Measurements from ENCODE around the gene PHF21B.
"Not testable (repeated sequence)": the region's sequence is repeated elsewhere in the genome, so short reads cannot be mapped to it uniquely, and the experiment has no call there.

The PHF21B gene

DNA sequence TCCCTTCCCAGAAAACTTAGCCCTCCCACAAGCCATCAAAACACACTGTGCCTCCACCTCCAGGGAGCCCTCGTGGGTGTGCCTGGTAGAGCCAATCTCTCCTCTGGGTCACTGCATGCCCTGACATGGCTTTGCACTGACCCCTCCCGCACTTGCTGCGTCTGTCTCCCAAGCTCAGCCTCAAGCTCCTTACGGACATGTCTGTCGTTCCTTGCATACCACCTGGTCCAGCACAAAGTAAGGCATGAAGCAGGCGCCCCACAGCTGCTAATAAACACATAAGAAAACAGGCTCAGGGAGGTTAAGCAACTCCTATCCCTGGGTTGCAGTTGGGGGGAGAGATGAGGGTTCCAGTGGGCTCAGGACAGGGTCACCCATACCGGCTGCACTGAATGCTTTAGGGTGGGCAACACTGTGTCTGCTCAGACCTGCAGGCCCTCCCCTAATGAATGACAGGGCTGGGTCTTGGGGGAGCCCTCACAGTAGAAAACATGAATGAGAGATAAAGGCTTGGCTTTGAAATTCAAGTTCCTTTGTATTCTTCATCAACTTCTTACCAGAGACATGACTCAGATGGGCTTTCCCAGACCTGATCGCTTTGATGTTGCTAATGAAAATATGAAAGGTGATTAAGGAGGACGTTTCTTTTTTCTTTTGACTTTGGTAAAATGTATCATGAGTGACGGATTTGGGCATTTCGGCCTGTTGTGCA, 38.0 kb downstream of the PHF21B start:
- peaks cover 25% of the 10 kb centered on the region for H3K4me1 ChIP-seq (ENCODE audit: insufficient read depth, low read length)
- H3K36me3 ChIP-seq (ENCODE audit: insufficient read depth, low read length), result peaks cover 8% of the 10 kb centered on the region
- H3K9me3 ChIP-seq (ENCODE audit: control insufficient read depth, insufficient read depth, low read length), result no peaks in the 10 kb centered on the region
- H3K9ac ChIP-seq (ENCODE audit: low read depth, low read length), result no peak overlapping the region

DNA sequence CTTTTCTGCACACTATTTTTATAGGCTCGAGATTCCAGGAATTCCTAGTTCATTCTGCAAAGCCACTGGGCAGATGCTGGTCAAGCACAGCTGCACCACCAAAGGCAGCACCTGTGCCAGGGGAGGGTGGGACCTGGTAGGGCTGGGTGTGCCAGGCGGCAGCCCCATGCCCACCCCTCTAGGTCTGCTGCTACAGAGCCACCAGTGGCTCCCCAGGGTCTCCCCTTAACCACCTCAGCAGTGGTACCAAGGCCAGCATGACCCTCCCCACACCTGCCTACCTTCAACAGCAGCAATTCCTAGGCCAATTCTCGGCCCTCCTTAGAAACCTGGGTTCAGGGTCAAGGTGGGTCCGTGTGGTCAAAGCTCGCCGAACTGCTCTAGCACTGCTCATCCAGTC, 39.5 kb downstream of the PHF21B start:
- peaks cover 8% of the 10 kb centered on the region for H3K36me3 ChIP-seq (ENCODE audit: insufficient read depth, low read length)
- H3K9me3 ChIP-seq (ENCODE audit: control insufficient read depth, insufficient read depth, low read length), result no peaks in the 10 kb centered on the region
- no peak overlapping the region for H3K9ac ChIP-seq (ENCODE audit: low read depth, low read length)
- peaks cover 25% of the 10 kb centered on the region for H3K4me1 ChIP-seq (ENCODE audit: insufficient read depth, low read length)

DNA sequence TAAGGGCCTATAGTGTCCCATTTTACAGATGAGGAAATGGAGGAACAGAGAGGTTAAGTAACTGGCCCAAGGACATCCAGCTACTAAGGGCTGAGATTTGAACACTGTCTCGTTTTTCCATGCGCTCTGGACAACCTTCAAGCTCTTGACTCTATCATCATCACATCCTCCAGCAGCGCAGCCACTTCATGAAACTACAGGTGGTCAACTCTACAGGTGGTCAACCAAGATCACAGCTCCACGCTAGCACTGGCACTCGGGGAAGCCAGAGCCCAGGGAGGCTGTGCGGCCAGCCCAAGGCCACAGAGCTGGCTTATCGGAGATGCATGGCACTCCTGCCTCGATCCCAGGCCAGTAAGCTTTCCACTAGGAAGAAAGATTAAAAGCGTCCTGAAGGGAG, 40.0 kb downstream of the PHF21B start:
- H3K4me1 ChIP-seq (ENCODE audit: insufficient read depth, low read length), result peaks cover 25% of the 10 kb centered on the region
- H3K9ac ChIP-seq (ENCODE audit: low read depth, low read length), result no peak overlapping the region
- H3K36me3 ChIP-seq (ENCODE audit: insufficient read depth, low read length), result peaks cover 8% of the 10 kb centered on the region
- no peaks in the 10 kb centered on the region for H3K9me3 ChIP-seq (ENCODE audit: control insufficient read depth, insufficient read depth, low read length)

GRCh38 chr22:44968736-44969135, 41.1 kb downstream of the PHF21B start:
- Histone ChIP-seq H3K9ac (ENCODE audit: low read depth, low read length) (no peak overlapping the region), H3K4me1 (ENCODE audit: insufficient read depth, low read length) (peaks cover 21% of the 10 kb centered on the region), H3K36me3 (ENCODE audit: insufficient read depth, low read length) (peaks cover 8% of the 10 kb centered on the region), H3K9me3 (ENCODE audit: control insufficient read depth, insufficient read depth, low read length) (no peaks in the 10 kb centered on the region)

DNA sequence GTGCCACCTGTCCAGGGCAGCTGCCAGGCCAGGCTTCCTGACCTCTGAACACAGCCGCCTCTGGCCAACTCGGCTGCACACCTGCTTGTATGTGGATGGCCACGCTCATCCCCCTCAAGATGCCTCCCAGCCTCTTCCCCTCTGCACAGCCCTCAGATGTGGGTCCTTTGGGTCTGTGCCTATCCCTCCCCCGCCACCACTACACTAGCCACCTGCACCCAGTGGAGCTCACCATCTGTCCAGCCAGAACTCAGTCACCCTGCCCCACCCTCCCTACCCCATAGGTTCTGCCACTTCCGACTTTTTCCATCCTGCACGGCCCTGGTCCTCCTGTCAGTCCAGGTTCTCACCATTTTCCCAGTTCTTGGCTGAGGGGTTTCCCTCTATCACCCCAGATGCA, 44.6 kb downstream of the PHF21B start:
- peaks cover 9% of the 10 kb centered on the region for H3K36me3 ChIP-seq (ENCODE audit: insufficient read depth, low read length)
- H3K4me1 ChIP-seq (ENCODE audit: insufficient read depth, low read length), result no peaks in the 10 kb centered on the region
- H3K9me3 ChIP-seq (ENCODE audit: control insufficient read depth, insufficient read depth, low read length), result no peaks in the 10 kb centered on the region
- H3K9ac ChIP-seq (ENCODE audit: low read depth, low read length), result no peak overlapping the region

DNA sequence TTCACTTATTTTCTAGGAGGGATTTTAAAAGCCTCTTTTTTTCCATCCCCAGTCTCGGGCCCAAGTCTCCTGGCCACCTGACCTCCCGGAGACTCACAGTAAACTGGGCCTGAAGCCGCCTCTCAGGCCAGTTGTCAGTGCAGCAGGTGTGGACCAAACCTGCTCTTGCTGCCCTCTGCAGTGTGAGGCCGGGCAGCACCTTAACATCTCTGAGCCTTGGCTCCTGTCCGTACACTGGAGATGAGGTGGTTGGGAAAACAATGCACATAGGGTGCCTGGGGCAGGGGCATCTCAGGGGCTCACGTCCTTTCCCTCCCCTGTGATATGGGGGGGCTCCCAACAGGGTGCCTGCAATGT, 45.1 kb downstream of the PHF21B start:
- no peaks in the 10 kb centered on the region for H3K9me3 ChIP-seq (ENCODE audit: control insufficient read depth, insufficient read depth, low read length)
- no peaks in the 10 kb centered on the region for H3K4me1 ChIP-seq (ENCODE audit: insufficient read depth, low read length)
- no peak overlapping the region for H3K9ac ChIP-seq (ENCODE audit: low read depth, low read length)
- H3K36me3 ChIP-seq (ENCODE audit: insufficient read depth, low read length), result peaks cover 9% of the 10 kb centered on the region

GRCh38 chr22:44963832-44964721, 45.7 kb downstream of the PHF21B start:
- H3K9ac ChIP-seq (ENCODE audit: low read depth, low read length), result no peak overlapping the region
- H3K36me3 ChIP-seq (ENCODE audit: insufficient read depth, low read length), result peaks cover 9% of the 10 kb centered on the region
- H3K4me1 ChIP-seq (ENCODE audit: insufficient read depth, low read length), result no peaks in the 10 kb centered on the region
- H3K9me3 ChIP-seq (ENCODE audit: control insufficient read depth, insufficient read depth, low read length), result no peaks in the 10 kb centered on the region

GRCh38 chr22:44962741-44963454, 46.9 kb downstream of the PHF21B start:
- Histone ChIP-seq H3K36me3 (ENCODE audit: insufficient read depth, low read length) (peaks cover 8% of the 10 kb centered on the region), H3K9me3 (ENCODE audit: control insufficient read depth, insufficient read depth, low read length) (no peaks in the 10 kb centered on the region), H3K4me1 (ENCODE audit: insufficient read depth, low read length) (peaks cover 4% of the 10 kb centered on the region; the same call in 1 of the 2 replicates), H3K9ac (ENCODE audit: low read depth, low read length) (no peak overlapping the region)

DNA sequence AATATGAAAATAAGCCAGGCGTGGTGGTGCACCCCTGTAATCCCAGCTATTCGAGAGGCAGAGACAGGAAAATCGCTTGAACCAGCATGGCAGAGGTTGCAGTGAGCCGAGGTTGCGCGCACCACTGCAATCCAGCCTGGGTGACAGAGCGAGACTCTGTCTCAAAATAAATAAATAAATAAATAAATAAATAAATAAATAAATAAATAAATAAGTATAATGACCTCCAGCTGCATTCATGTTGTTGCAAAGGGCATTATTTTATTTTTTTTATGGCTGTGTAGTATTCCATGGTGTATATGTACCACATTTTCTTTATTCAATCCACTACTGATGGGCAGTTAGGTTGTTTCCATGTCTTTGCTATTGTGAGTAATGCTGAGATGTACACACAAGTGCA, 48.1 kb downstream of the PHF21B start:
- H3K36me3 ChIP-seq (ENCODE audit: insufficient read depth, low read length); H3K9ac ChIP-seq (ENCODE audit: low read depth, low read length); H3K9me3 ChIP-seq (ENCODE audit: control insufficient read depth, insufficient read depth, low read length): not testable (repeated sequence)
- H3K4me1 ChIP-seq (ENCODE audit: insufficient read depth, low read length), result peaks cover 15% of the 10 kb centered on the region

- H3K36me3 ChIP-seq (ENCODE audit: insufficient read depth, low read length), result no peaks in the 10 kb centered on the region
- peaks cover 38% of the 10 kb centered on the region for H3K4me1 ChIP-seq (ENCODE audit: insufficient read depth, low read length)
- H3K9me3 ChIP-seq (ENCODE audit: control insufficient read depth, insufficient read depth, low read length), result no peaks in the 10 kb centered on the region
- no peak overlapping the region for H3K9ac ChIP-seq (ENCODE audit: low read depth, low read length)
Measured at GRCh38 chr22:44956840-44957767, 52.7 kb downstream of the PHF21B start.

- Histone ChIP-seq H3K4me1 (ENCODE audit: insufficient read depth, low read length) (peaks cover 38% of the 10 kb centered on the region), H3K9me3 (ENCODE audit: control insufficient read depth, insufficient read depth, low read length) (peaks cover 8% of the 10 kb centered on the region), H3K9ac (ENCODE audit: low read depth, low read length) (no peak overlapping the region), H3K36me3 (ENCODE audit: insufficient read depth, low read length) (peaks cover 10% of the 10 kb centered on the region)
Measured at GRCh38 chr22:44955102-44955501, 54.7 kb downstream of the PHF21B start.

- Histone ChIP-seq H3K9ac (ENCODE audit: low read depth, low read length) (no peak overlapping the region), H3K36me3 (ENCODE audit: insufficient read depth, low read length) (peaks cover 10% of the 10 kb centered on the region), H3K4me1 (ENCODE audit: insufficient read depth, low read length) (peaks cover 38% of the 10 kb centered on the region), H3K9me3 (ENCODE audit: control insufficient read depth, insufficient read depth, low read length) (peaks cover 8% of the 10 kb centered on the region)
Measured at GRCh38 chr22:44954149-44954548, 55.7 kb downstream of the PHF21B start.

DNA sequence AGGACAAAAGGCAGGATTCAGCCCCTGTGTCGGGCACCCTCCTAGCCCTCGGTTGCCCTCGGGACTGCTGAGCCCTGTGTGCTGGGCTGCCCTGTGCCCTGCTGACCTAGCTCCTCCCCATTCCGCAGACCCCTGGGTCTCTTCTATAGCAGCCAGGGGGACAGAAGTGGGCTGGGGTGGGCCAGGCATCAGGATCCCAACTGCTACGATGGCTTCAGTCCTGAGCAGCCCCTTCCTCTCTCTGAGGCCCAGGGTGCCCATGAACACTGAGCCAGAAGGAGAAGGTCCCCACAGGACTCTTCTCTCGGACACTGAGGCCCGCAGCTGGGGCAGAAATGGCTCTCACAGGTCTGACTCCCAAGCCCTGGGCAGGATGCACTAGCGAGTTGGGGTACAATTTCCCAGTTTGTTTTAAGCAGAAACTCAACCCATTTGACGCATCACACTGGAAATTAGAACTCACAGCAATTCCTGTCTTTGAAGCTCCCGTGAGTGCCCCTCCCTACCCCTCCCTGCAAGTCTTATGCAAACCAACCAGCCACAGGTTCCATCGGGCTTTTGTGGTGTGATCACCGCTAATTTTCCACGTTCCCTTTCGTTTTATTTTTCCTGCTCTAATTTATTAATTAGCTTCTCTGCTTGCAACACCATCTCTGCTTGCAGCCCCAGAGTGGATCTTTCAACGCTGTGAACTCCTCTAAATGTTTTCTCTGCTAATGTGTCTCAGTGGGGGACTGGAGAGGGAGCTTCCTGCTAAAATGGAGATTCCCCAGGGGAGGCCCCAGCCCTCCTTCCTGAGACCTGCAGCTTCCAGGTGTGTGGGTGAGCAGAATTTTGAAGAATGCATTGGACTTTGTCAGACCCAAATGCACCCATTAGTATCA, 56.7 kb downstream of the PHF21B start:
- Histone ChIP-seq H3K9ac (ENCODE audit: low read depth, low read length) (no peak overlapping the region), H3K36me3 (ENCODE audit: insufficient read depth, low read length) (peaks cover 10% of the 10 kb centered on the region), H3K9me3 (ENCODE audit: control insufficient read depth, insufficient read depth, low read length) (peaks cover 8% of the 10 kb centered on the region), H3K4me1 (ENCODE audit: insufficient read depth, low read length) (peaks cover 36% of the 10 kb centered on the region)

Measured in ES-I3 (cell line).